Measurements from ENCODE around the gene RGS5.

Gene RGS5

GRCh38 chr1:163093169-163093568 lies 109.5 kb downstream of the RGS5 start:
- no peak overlapping the region for H3K27ac ChIP-seq (ENCODE audit: low read length)
- H3K4me1 ChIP-seq (ENCODE audit: control insufficient read depth, insufficient read depth, low read length), result no peaks in the 10 kb centered on the region
- no peak for DNase-seq (ENCODE audit: low read depth, low spot score)
- no peaks in the 10 kb centered on the region for H3K9me3 ChIP-seq (ENCODE audit: control insufficient read depth, insufficient read depth, low read length)
- no CpG with 5 or more reads among the region's 4 CpGs for WGBS (ENCODE audit: insufficient coverage, insufficient read length)
- no peaks in the 10 kb centered on the region for H3K27me3 ChIP-seq (ENCODE audit: control insufficient read depth, insufficient read depth, low read length)
- H3K36me3 ChIP-seq (ENCODE audit: control insufficient read depth, insufficient read depth, low read length), result no peaks in the 10 kb centered on the region
- H3K4me3 ChIP-seq (ENCODE audit: low read length), result no peak overlapping the region

Data from iPS DF 6.9 (cell line).